SH-SY5Y (cell line): ENCODE results near the gene CDC42BPB.

ENCODE experiments used
- GATA2 ChIP-seq: IDR thresholded peaks from 2 replicates; pipeline ENCODE4 v1.6.1; 2011; ENCODE audit warnings: mild to moderate bottlenecking, low read depth, low read length
- GATA3 ChIP-seq: IDR thresholded peaks from 2 replicates; pipeline ENCODE4 v1.6.1; 2011; ENCODE audit warnings: low read depth, mild to moderate bottlenecking, low read length, moderate library complexity

DNA sequence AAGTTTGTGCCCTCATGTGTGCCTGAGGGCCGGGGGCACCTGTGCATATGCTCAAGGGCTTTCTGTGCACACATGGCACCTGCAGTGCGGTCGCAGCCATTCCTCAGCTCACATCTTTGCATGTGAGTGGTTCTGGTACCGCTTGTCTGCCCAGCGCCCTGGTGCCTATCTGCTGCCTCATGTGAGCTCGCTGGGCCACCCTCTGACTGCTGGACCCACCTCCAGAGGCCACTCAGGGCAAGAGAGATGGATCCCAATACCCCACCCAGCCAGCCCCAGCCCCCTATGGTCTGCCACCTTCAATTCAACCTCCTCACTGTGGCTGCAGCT lies 140.3 kb downstream of the CDC42BPB start:
- TF ChIP-seq GATA3 (no peak), GATA2 (no peak)
